Sigmoid colon (tissue), 7 donors: ENCODE measurements around the gene MID1. TPM values are rescaled to one million over a fixed set of nuclear protein-coding genes. Genes with fewer than 3 reads are reported as not detected.

Experiments used
- DNase-seq: peaks from one replicate; pipeline ENCODE4 v3.0.0-alpha.2; 2019
- H3K27ac ChIP-seq, 4 donors: fragments of 200-600 bp; sonication (generic); one replicate each; pipeline ENCODE4 v1.5.1; 2016 to 2019; ENCODE audit warnings: mild to moderate bottlenecking in 1 of 4
- H3K27me3 ChIP-seq, 3 donors: fragments of 200-600 bp; sonication (generic); one replicate each; pipeline ENCODE4 v1.5.1; 2019; ENCODE audit warnings: mild to moderate bottlenecking in 1 of 3
- H3K36me3 ChIP-seq, 4 donors: fragments of 200-600 bp; sonication (generic); one replicate each; pipeline ENCODE4 v1.5.1; 2016 to 2019
- H3K4me1 ChIP-seq, 4 donors: fragments of 200-600 bp; sonication (generic); one replicate each; pipeline ENCODE4 v1.5.1; 2017 to 2019
- H3K4me3 ChIP-seq, 4 donors: fragments of 200-600 bp; sonication (generic); one replicate each; pipeline ENCODE4 v1.5.1; 2017 to 2019; ENCODE audit warnings: mild to moderate bottlenecking in 2 of 4, moderate library complexity in 1 of 4
- H3K9me3 ChIP-seq, 4 donors: fragments of 200-600 bp in 3 of 4; sonication (generic) in 3 of 4; one replicate each; pipeline versions ENCODE4 v1.5.1 to v1.6.1; 2013 to 2019
- CTCF ChIP-seq, 4 experiments: fragments of 450-650 bp in 3 of 4; fragments of 200-600 bp in 1 of 4; IDR thresholded peaks; one replicate each; pipeline ENCODE4 v1.5.1; 2016 to 2019; ENCODE audit warnings: antibody characterized with exemption in 4 of 4, mild to moderate bottlenecking in 3 of 4, moderate library complexity in 2 of 4
- EP300 ChIP-seq, 4 donors: sonication (generic); formaldehyde crosslinking; IDR thresholded peaks; one replicate each; pipeline ENCODE4 v1.6.1; 2017; ENCODE audit warnings: antibody characterized with exemption in 4 of 4
- POLR2A ChIP-seq, 2 donors: fragments of 450-650 bp; IDR thresholded peaks; one replicate each; pipeline ENCODE4 v1.6.1; 2016; ENCODE audit warnings: antibody characterized with exemption in 2 of 2, mild to moderate bottlenecking in 2 of 2, moderate library complexity in 2 of 2
- POLR2AphosphoS5 ChIP-seq, 4 donors: sonication (generic); formaldehyde crosslinking; IDR thresholded peaks; one replicate each; pipeline ENCODE4 v1.6.1; 2017; ENCODE audit warnings: antibody characterized with exemption in 4 of 4
- WGBS, 2 donors: extraction: QIAGEN DNeasy Blood & Tissue Kit; methylation state at CpG; one replicate each; pipeline ENCODE4 v1.1.7; 2013; 5-methylcytosine and 5-hydroxymethylcytosine counted together
- intact Hi-C: fragments of 100-400 bp; cut with DNase I; formaldehyde crosslinking; loops from one replicate; pipeline ENCODE4 v1.15.1; 2023
- polyA plus RNA-seq, 3 donors: library from polyadenylated mRNA; stranded (reverse); fragments of 200-250 nt; gene quantifications; one replicate each; pipeline ENCODE4 v1.2.3, GENCODE V29; 2013
- total RNA-seq, 4 donors: library from RNA; depleted of rRNA; stranded (reverse); fragments of >200 nt; gene quantifications; one replicate each; pipeline ENCODE4 v1.1.0, GENCODE V29; 2016
- donor health status: healthy with polysubstance abuse.
- donor health status: Bipolar disorder and iron deficiency.
- donor health status: healthy.

Gene MID1
- total and polyA plus RNA-seq, 7 donors = 3.2 to 77.5 (median 34.6) TPM

GRCh38 chrX:10631416-10632145, 11.2 kb upstream of the MID1 start:
- no peaks in the 10 kb centered on the region for H3K36me3 ChIP-seq
- DNase-seq = no peak
- intact Hi-C loops = loop anchor here (5.0 kb wide), 1 partner anchor 471 kb away; no protein-coding TSS in a partner anchor
- no peak overlapping the region for H3K4me3 ChIP-seq
- H3K9me3 ChIP-seq = no peaks in the 10 kb centered on the region
- H3K4me1 ChIP-seq = peaks cover 0 to 19% (median 9%) of the 10 kb centered on the region in 4 donors
- no peak overlapping the region for H3K27ac ChIP-seq
- no peaks in the 10 kb centered on the region for H3K27me3 ChIP-seq
- WGBS, 2 donors = 85 to 92% methylated on average over 7 of the region's 7 CpGs
- TF ChIP-seq EP300 (IDR thresholded peaks at IDR 0.05) = no peak
- no peak for TF ChIP-seq POLR2A (IDR thresholded peaks at IDR 0.05)
- TF ChIP-seq CTCF (IDR thresholded peaks at IDR 0.05) = no peak
- TF ChIP-seq POLR2AphosphoS5 (IDR thresholded peaks at IDR 0.05) = no peak

GRCh38 chrX:10630320-10630719, 9.9 kb upstream of the MID1 start:
- DNase-seq = no peak
- intact Hi-C loops = loop anchor here (5.0 kb wide), 1 partner anchor 472 kb away; no protein-coding TSS in a partner anchor
- WGBS, 2 donors = 52 to 86% methylated on average over 4 of the region's 4 CpGs
- no peaks in the 10 kb centered on the region for H3K36me3 ChIP-seq
- TF ChIP-seq EP300 (IDR thresholded peaks at IDR 0.05) (no peak), CTCF (IDR thresholded peaks at IDR 0.05) (no peak), POLR2A (IDR thresholded peaks at IDR 0.05) (no peak), POLR2AphosphoS5 (IDR thresholded peaks at IDR 0.05) (no peak)
- H3K27ac ChIP-seq = no peak overlapping the region
- H3K4me1 ChIP-seq = peaks cover 0 to 14% (median 8%) of the 10 kb centered on the region in 4 donors
- no peak overlapping the region for H3K4me3 ChIP-seq
- H3K27me3 ChIP-seq = no peaks in the 10 kb centered on the region
- no peaks in the 10 kb centered on the region for H3K9me3 ChIP-seq

- Histone ChIP-seq H3K4me3 (no peak overlapping the region), H3K27ac (no peak overlapping the region), H3K36me3 (no peaks in the 10 kb centered on the region), H3K27me3 (no peaks in the 10 kb centered on the region), H3K4me1 (peaks cover 0 to 12% (median 6%) of the 10 kb centered on the region in 4 donors), H3K9me3 (no peaks in the 10 kb centered on the region)
- 92 to 95% methylated on average over 3 of the region's 3 CpGs for WGBS, 2 donors
- DNase-seq = no peak
- intact Hi-C loops = loop anchor here (5.0 kb wide), 1 partner anchor 472 kb away; no protein-coding TSS in a partner anchor
- no peak for TF ChIP-seq CTCF (IDR thresholded peaks at IDR 0.05)
- TF ChIP-seq POLR2AphosphoS5 (IDR thresholded peaks at IDR 0.05) = no peak
- TF ChIP-seq POLR2A (IDR thresholded peaks at IDR 0.05) = no peak
- no peak for TF ChIP-seq EP300 (IDR thresholded peaks at IDR 0.05)
Measured at GRCh38 chrX:10629905-10630304, 9.5 kb upstream of the MID1 start.

GRCh38 chrX:10628906-10629305, 8.5 kb upstream of the MID1 start:
- no peak overlapping the region for H3K27ac ChIP-seq
- TF ChIP-seq CTCF (IDR thresholded peaks at IDR 0.05) (no peak), POLR2AphosphoS5 (IDR thresholded peaks at IDR 0.05) (no peak), EP300 (IDR thresholded peaks at IDR 0.05) (no peak), POLR2A (IDR thresholded peaks at IDR 0.05) (no peak)
- no peaks in the 10 kb centered on the region for H3K27me3 ChIP-seq
- no peaks in the 10 kb centered on the region for H3K36me3 ChIP-seq
- H3K4me1 ChIP-seq = peaks cover 0 to 6% (median 3%) of the 10 kb centered on the region in 4 donors
- H3K4me3 ChIP-seq = no peak overlapping the region
- no peak for DNase-seq
- intact Hi-C loops = no loop called here
- WGBS, 2 donors = 93 to 96% methylated on average over 3 of the region's 3 CpGs
- H3K9me3 ChIP-seq = no peaks in the 10 kb centered on the region
